Mesendoderm (in vitro differentiated cells): ENCODE measurements around the gene RNFT2.

Experiments
- DNase-seq: peaks from one replicate; pipeline ENCODE4 v3.0.0; 2013
- H2AK5ac ChIP-seq: 2 replicates; pipeline ENCODE4 v1.6.1; 2013; ENCODE audit warnings: low read length, inconsistent platforms
- H2BK120ac ChIP-seq: 2 replicates; pipeline ENCODE4 v1.6.1; 2013; ENCODE audit warnings: low read depth, mild to moderate bottlenecking, low read length, moderate library complexity, mixed read lengths
- H2BK15ac ChIP-seq: replicated peaks from 2 replicates; pipeline ENCODE4 v1.6.1; 2013; ENCODE audit warnings: low read depth, mild to moderate bottlenecking, moderate library complexity
- H2BK5ac ChIP-seq: 2 replicates; pipeline ENCODE4 v1.6.1; 2013; ENCODE audit warnings: low read length, inconsistent platforms
- H3K18ac ChIP-seq: 2 replicates; pipeline ENCODE4 v1.6.1; 2013; ENCODE audit warnings: mild to moderate bottlenecking, low read length, mixed read lengths
- H3K23ac ChIP-seq: one replicate; pipeline ENCODE4 v1.6.1; 2013; ENCODE audit warnings: low read length
- H3K27ac ChIP-seq: 2 replicates; pipeline ENCODE4 v1.5.1; 2013; ENCODE audit warnings: low read depth, mild to moderate bottlenecking, inconsistent platforms, low read length, moderate library complexity
- H3K27me3 ChIP-seq: 2 replicates; pipeline ENCODE4 v1.6.1; 2013; ENCODE audit warnings: low read length, control low read depth, mild to moderate bottlenecking, inconsistent platforms; ENCODE audit not compliant: insufficient read depth, poor library complexity
- H3K36me3 ChIP-seq: 2 replicates; pipeline ENCODE4 v1.6.1; 2013; ENCODE audit warnings: low read length, inconsistent platforms; ENCODE audit not compliant: control insufficient read depth, insufficient read depth
- H3K4ac ChIP-seq: one replicate; pipeline ENCODE4 v1.6.1; 2013; ENCODE audit warnings: low read depth, mild to moderate bottlenecking, low read length, moderate library complexity
- H3K4me1 ChIP-seq: 2 replicates; pipeline ENCODE4 v1.6.1; 2013; ENCODE audit warnings: low read depth, low read length, inconsistent platforms; ENCODE audit not compliant: control insufficient read depth
- H3K4me2 ChIP-seq: 2 replicates; pipeline ENCODE4 v1.6.1; 2013; ENCODE audit warnings: low read length
- H3K4me3 ChIP-seq: 2 replicates; pipeline ENCODE4 v1.5.1; 2013; ENCODE audit warnings: mild to moderate bottlenecking, low read length
- H3K56ac ChIP-seq: one replicate; pipeline ENCODE4 v1.6.1; 2013; ENCODE audit warnings: low read length
- H3K79me1 ChIP-seq: 2 replicates; pipeline ENCODE4 v1.6.1; 2013; ENCODE audit warnings: low read length, inconsistent platforms
- H3K79me2 ChIP-seq: 2 replicates; pipeline ENCODE4 v1.6.1; 2013; ENCODE audit warnings: mild to moderate bottlenecking, low read length; ENCODE audit not compliant: control insufficient read depth, insufficient read depth
- H3K9ac ChIP-seq: 2 replicates; pipeline ENCODE4 v1.6.1; 2013; ENCODE audit warnings: low read length, inconsistent platforms
- H4K5ac ChIP-seq: one replicate; pipeline ENCODE4 v1.6.1; 2013; ENCODE audit warnings: low read length
- H4K8ac ChIP-seq: one replicate; pipeline ENCODE4 v1.6.1; 2013; ENCODE audit warnings: low read depth, mild to moderate bottlenecking, control low read depth, low read length, moderate library complexity
- WGBS: extraction: QIAGEN DNeasy Blood & Tissue Kit; methylation state at CpG from one replicate; pipeline ENCODE4 v1.1.7; 2013; ENCODE audit warnings: low lambda C conversion rate, missing lambda C conversion rate; ENCODE audit not compliant: insufficient coverage; ENCODE audit errors: extremely low coverage; 5-methylcytosine and 5-hydroxymethylcytosine counted together

The RNFT2 gene

GRCh38 chr12:116722245-116722644 is 15.9 kb upstream of the RNFT2 start:
- no peak overlapping the region for H3K4ac ChIP-seq
- no peak overlapping the region for H4K5ac ChIP-seq
- H2AK5ac ChIP-seq, result no peak overlapping the region
- H3K79me2 ChIP-seq, result peaks cover 2% of the 10 kb centered on the region
- H3K79me1 ChIP-seq, result peaks cover 4% of the 10 kb centered on the region
- H3K4me3 ChIP-seq, result no peak overlapping the region
- H3K23ac ChIP-seq, result no peak overlapping the region
- H2BK5ac ChIP-seq, result no peak overlapping the region
- peaks cover 2% of the 10 kb centered on the region for H3K4me1 ChIP-seq
- no peak overlapping the region for H3K27ac ChIP-seq
- no peak overlapping the region for H3K4me2 ChIP-seq
- no peak overlapping the region for H3K18ac ChIP-seq
- no peaks in the 10 kb centered on the region for H3K27me3 ChIP-seq
- peaks cover 1% of the 10 kb centered on the region for H3K36me3 ChIP-seq
- no peak overlapping the region for H3K56ac ChIP-seq
- H4K8ac ChIP-seq, result no peak overlapping the region
- no peak for DNase-seq
- no peak overlapping the region for H2BK15ac ChIP-seq
- H3K9ac ChIP-seq, result no peak overlapping the region
- no peak overlapping the region for H2BK120ac ChIP-seq

- H3K27me3 ChIP-seq, result no peaks in the 10 kb centered on the region
These were observed 11.4 kb upstream of the RNFT2 start for GRCh38 chr12:116726694-116727093.

GRCh38 chr12:116727261-116727660 is 10.9 kb upstream of the RNFT2 start:
- Histone ChIP-seq H3K4me1 (no peaks in the 10 kb centered on the region), H3K4me3 (no peak overlapping the region), H4K8ac (no peak overlapping the region), H2BK15ac (no peak overlapping the region), H2BK120ac (no peak overlapping the region), H3K27ac (no peak overlapping the region), H3K23ac (no peak overlapping the region), H3K36me3 (no peaks in the 10 kb centered on the region), H3K27me3 (no peaks in the 10 kb centered on the region), H3K18ac (no peak overlapping the region), H3K4ac (no peak overlapping the region), H3K56ac (no peak overlapping the region), H3K9ac (no peak overlapping the region), H4K5ac (no peak overlapping the region), H3K4me2 (no peak overlapping the region), H3K79me2 (peaks cover 9% of the 10 kb centered on the region), H3K79me1 (peaks cover 9% of the 10 kb centered on the region), H2AK5ac (no peak overlapping the region), H2BK5ac (no peak overlapping the region)
- no CpG with 5 or more reads among the region's 3 CpGs for WGBS
- no peak for DNase-seq

More at GRCh38 chr12:116726694-116727093, 11.4 kb upstream of the RNFT2 start:
- Histone ChIP-seq H3K4me3 (no peak overlapping the region), H3K4me1 (no peaks in the 10 kb centered on the region), H4K5ac (no peak overlapping the region), H2BK15ac (no peak overlapping the region), H3K9ac (no peak overlapping the region), H3K79me2 (peaks cover 6% of the 10 kb centered on the region), H3K36me3 (no peaks in the 10 kb centered on the region), H3K18ac (no peak overlapping the region), H3K4ac (no peak overlapping the region), H3K79me1 (peaks cover 7% of the 10 kb centered on the region), H3K23ac (no peak overlapping the region), H3K27ac (no peak overlapping the region), H2AK5ac (no peak overlapping the region), H2BK120ac (no peak overlapping the region), H3K4me2 (no peak overlapping the region), H4K8ac (no peak overlapping the region), H2BK5ac (no peak overlapping the region), H3K56ac (no peak overlapping the region)
- DNase-seq, result peak; percentile 50
- WGBS, result no CpG with 5 or more reads among the region's 4 CpGs

- no peak for DNase-seq
- Histone ChIP-seq H2BK15ac (no peak overlapping the region), H2BK5ac (no peak overlapping the region), H3K4me2 (no peak overlapping the region), H2AK5ac (no peak overlapping the region), H3K36me3 (no peaks in the 10 kb centered on the region), H3K56ac (no peak overlapping the region), H3K18ac (no peak overlapping the region), H4K8ac (no peak overlapping the region), H3K4me3 (no peak overlapping the region), H3K9ac (no peak overlapping the region), H3K4ac (no peak overlapping the region), H2BK120ac (no peak overlapping the region), H3K23ac (no peak overlapping the region), H3K4me1 (no peaks in the 10 kb centered on the region), H3K79me1 (peaks cover 11% of the 10 kb centered on the region), H4K5ac (no peak overlapping the region), H3K79me2 (peaks cover 11% of the 10 kb centered on the region), H3K27ac (no peak overlapping the region), H3K27me3 (no peaks in the 10 kb centered on the region)
- WGBS, result no CpG with 5 or more reads among the region's 6 CpGs
These were observed 10.2 kb upstream of the RNFT2 start for GRCh38 chr12:116727891-116728290.

- no CpG with 5 or more reads among the region's 3 CpGs for WGBS
These were observed 6.3 kb upstream of the RNFT2 start for GRCh38 chr12:116731801-116732200.

GRCh38 chr12:116734156-116734768 is 3.9 kb upstream of the RNFT2 start:
- H3K56ac ChIP-seq, result no peak overlapping the region
- H3K18ac ChIP-seq, result no peak overlapping the region
- H3K27me3 ChIP-seq, result no peaks in the 10 kb centered on the region
- H4K8ac ChIP-seq, result no peak overlapping the region
- H4K5ac ChIP-seq, result no peak overlapping the region
- DNase-seq, result no peak
- H3K79me2 ChIP-seq, result peaks cover 23% of the 10 kb centered on the region
- peaks cover 4% of the 10 kb centered on the region for H3K36me3 ChIP-seq
- H3K4me2 ChIP-seq, result no peak overlapping the region
- no peak overlapping the region for H3K9ac ChIP-seq
- H2BK5ac ChIP-seq, result no peak overlapping the region
- H2BK15ac ChIP-seq, result no peak overlapping the region
- no peak overlapping the region for H3K4ac ChIP-seq
- WGBS, result no CpG with 5 or more reads among the region's 5 CpGs
- H3K23ac ChIP-seq, result no peak overlapping the region
- peaks cover 4% of the 10 kb centered on the region for H3K4me1 ChIP-seq
- no peak overlapping the region for H2AK5ac ChIP-seq
- no peak overlapping the region for H3K4me3 ChIP-seq
- no peak overlapping the region for H2BK120ac ChIP-seq
- no peak overlapping the region for H3K27ac ChIP-seq
- peaks cover 19% of the 10 kb centered on the region for H3K79me1 ChIP-seq

More at GRCh38 chr12:116731801-116732200, 6.3 kb upstream of the RNFT2 start:
- H2BK5ac ChIP-seq, result no peak overlapping the region
- peaks cover 23% of the 10 kb centered on the region for H3K79me2 ChIP-seq
- peaks cover 20% of the 10 kb centered on the region for H3K79me1 ChIP-seq
- no peak overlapping the region for H3K56ac ChIP-seq
- peaks cover 4% of the 10 kb centered on the region for H3K4me1 ChIP-seq
- H3K4ac ChIP-seq, result no peak overlapping the region
- DNase-seq, result no peak
- no peak overlapping the region for H2BK120ac ChIP-seq
- no peaks in the 10 kb centered on the region for H3K27me3 ChIP-seq
- H3K9ac ChIP-seq, result no peak overlapping the region
- no peak overlapping the region for H4K8ac ChIP-seq
- no peak overlapping the region for H3K23ac ChIP-seq
- H2BK15ac ChIP-seq, result no peak overlapping the region
- no peak overlapping the region for H4K5ac ChIP-seq
- peaks cover 4% of the 10 kb centered on the region for H3K36me3 ChIP-seq
- H3K4me2 ChIP-seq, result no peak overlapping the region
- no peak overlapping the region for H3K27ac ChIP-seq
- no peak overlapping the region for H2AK5ac ChIP-seq
- H3K4me3 ChIP-seq, result no peak overlapping the region
- H3K18ac ChIP-seq, result no peak overlapping the region
